H1 (cell line): ENCODE data around the gene STAM. TPM values are rescaled to one million over a fixed set of nuclear protein-coding genes. Genes with fewer than 3 reads are reported as not detected.

Experiments used
- CBX5 ChIP-seq: fragments of 300-800, 300-1000 bp; sonication (generic); IDR thresholded peaks from 2 replicates; pipeline ENCODE4 v1.7.1; 2016; ENCODE audit warnings: antibody characterized with exemption, low read length, low read depth
- JUND ChIP-seq: IDR thresholded peaks from 2 replicates; pipeline ENCODE4 v1.6.1; 2011; ENCODE audit warnings: mild to moderate bottlenecking, improper control_type of control experiment, low read length
- RAD21 ChIP-seq, 2 experiments: IDR thresholded peaks in 1 of 2; conservative IDR thresholded peaks in 1 of 2; 2 replicates each; pipeline ENCODE4 v1.6.1; 2011; ENCODE audit warnings: low read depth in 2 of 2, low read length in 2 of 2, improper control_type of control experiment in 1 of 2, inconsistent platforms in 1 of 2, mild to moderate bottlenecking in 1 of 2, moderate library complexity in 1 of 2
- RXRA ChIP-seq: IDR thresholded peaks from 2 replicates; pipeline ENCODE4 v1.6.1; 2011; ENCODE audit warnings: low read depth, mild to moderate bottlenecking, low read length, moderate library complexity; ENCODE audit not compliant: insufficient read depth
- SAP30 ChIP-seq: fragments of 300-600 bp; sonication (generic); IDR thresholded peaks from 2 replicates; pipeline ENCODE4 v1.7.1; 2012; ENCODE audit warnings: low read length, moderate library complexity, mild to moderate bottlenecking, inconsistent platforms; ENCODE audit not compliant: insufficient read depth, insufficient replicate concordance
- polyA plus RNA-seq, 7 experiments: library from polyadenylated mRNA; depleted of rRNA in 3 of 7; stranded (reverse) in 5 of 7; unstranded in 2 of 7; fragments of >200 nt in 5 of 7; fragments of 200-250 nt in 2 of 7; gene quantifications; 1 replicate in 5 of 7; 2 replicates in 1 of 7; 4 replicates in 1 of 7; pipeline versions ENCODE4 v1.2.1 to v1.2.3, GENCODE V29; 2011 to 2013; ENCODE audit warnings: missing spikeins in 2 of 7, mixed read lengths in 2 of 7
- total RNA-seq: library from RNA; stranded (reverse); fragmentation: NEBNext Ultra II Directional; extraction: Animal tissue kit (Norgen Biotek cat#: 25700); gene quantifications from 2 replicates; pipeline ENCODE4 v1.2.1, GENCODE V29; 2021

STAM gene
- total and polyA plus RNA-seq, 2 of the 8 experiments (the other 6 are each of a cell fraction or from before 2014, with no cell fraction given), result 22.0 to 27.8 TPM

- TF ChIP-seq SAP30 (no peak), RAD21 (IDR thresholded peaks at IDR 0.05 in 1 of 2, conservative IDR thresholded peaks at IDR 0.05 in 1 of 2; ENCODE audit: low read depth in 2 of 2, low read length in 2 of 2) (no peak), RXRA (no peak), CBX5 (no peak), JUND (no peak)
These were observed 3.6 kb upstream of the STAM start (continued) for GRCh38 chr10:17640331-17640816.
